Aorta (tissue), 5 donors: ENCODE results near the gene GPBP1L1. TPM values are rescaled to one million over a fixed set of nuclear protein-coding genes. Genes with fewer than 3 reads are reported as not detected.

Source experiments
- ATAC-seq: fragments of 200-7000 bp; cut with Tn5 transposase; one replicate; pipeline ENCODE4 v1.9.1; 2022; ENCODE audit warnings: moderate library complexity; ENCODE audit not compliant: low FRiP score
- DNase-seq, 2 donors: peaks; one replicate each; pipeline ENCODE4 v3.0.0-alpha.2; 2020
- H3K27ac ChIP-seq, 2 donors: one replicate each; pipeline ENCODE4 v1.5.1; 2013; ENCODE audit warnings: low read length in 2 of 2, mild to moderate bottlenecking in 2 of 2, moderate library complexity in 2 of 2, control low read depth in 1 of 2, inconsistent platforms in 1 of 2, low read depth in 1 of 2
- H3K27me3 ChIP-seq, 2 donors: one replicate each; pipeline ENCODE4 v1.6.1; 2013; ENCODE audit warnings: control low read depth in 1 of 2, low read length in 1 of 2, mild to moderate bottlenecking in 1 of 2, moderate library complexity in 1 of 2; ENCODE audit not compliant: insufficient read depth in 2 of 2, control insufficient read depth in 1 of 2
- H3K36me3 ChIP-seq, 2 donors: one replicate each; pipeline ENCODE4 v1.6.1; 2013; ENCODE audit warnings: control low read depth in 1 of 2, low read length in 1 of 2, mild to moderate bottlenecking in 1 of 2; ENCODE audit not compliant: insufficient read depth in 2 of 2, control insufficient read depth in 1 of 2
- H3K4me1 ChIP-seq, 2 donors: one replicate each; pipeline ENCODE4 v1.6.1; 2013; ENCODE audit warnings: low read length in 2 of 2, control low read depth in 1 of 2, mild to moderate bottlenecking in 1 of 2, moderate library complexity in 1 of 2; ENCODE audit not compliant: insufficient read depth in 2 of 2, control insufficient read depth in 1 of 2
- H3K4me3 ChIP-seq, 2 donors: one replicate each; pipeline ENCODE4 v1.5.1; 2013; ENCODE audit warnings: low read length in 2 of 2, control low read depth in 1 of 2, mild to moderate bottlenecking in 1 of 2
- H3K9me3 ChIP-seq: one replicate; pipeline ENCODE4 v1.6.1; 2013; ENCODE audit warnings: mild to moderate bottlenecking, low read length; ENCODE audit not compliant: control insufficient read depth
- WGBS, 2 donors: extraction: QIAGEN DNeasy Blood & Tissue Kit; methylation state at CpG; one replicate each; pipeline ENCODE4 v1.1.7; 2013; 5-methylcytosine and 5-hydroxymethylcytosine counted together
- intact Hi-C, 2 donors: fragments of 100-400 bp; cut with DNase I; formaldehyde crosslinking; loops; one replicate each; pipeline versions ENCODE4 v1.14.2 to v1.15.0; 2022
- polyA plus RNA-seq, 2 donors: library from polyadenylated mRNA; stranded (reverse); fragments of 200-250 nt; gene quantifications; one replicate each; pipeline ENCODE4 v1.2.3, GENCODE V29; 2013
- total RNA-seq, 2 donors: library from RNA; stranded (reverse); fragmentation: NEBNext Ultra II Directional; extraction: Animal tissue kit (Norgen Biotek cat#: 25700); gene quantifications; one replicate each; pipeline ENCODE4 v1.2.1, GENCODE V29; 2021
- donor health status: healthy with polysubstance abuse.
- donor health status: Bipolar disorder and iron deficiency.
- donor health status: DM: no; HTN: no; CAD: no.
- donor health status: DM: no; HTN: no; CAD: no.
- donor health status: DM: yes; HTN: yes; CAD: no.

The GPBP1L1 gene
- total and polyA plus RNA-seq, 4 donors: 39.2 to 113 (median 74.5) TPM

- no peaks in the 10 kb centered on the region for H3K9me3 ChIP-seq
- peaks cover 2 to 8% of the 10 kb centered on the region in 2 donors for H3K4me1 ChIP-seq
- no peak for DNase-seq
- 90 to 94% methylated on average over 4 of the region's 4 CpGs for WGBS, 2 donors
- H3K4me3 ChIP-seq: no peak overlapping the region
- H3K27ac ChIP-seq: no peak overlapping the region
- no peak for ATAC-seq
- intact Hi-C loops: no loop called here
- peaks cover 0 to 2% of the 10 kb centered on the region in 2 donors for H3K36me3 ChIP-seq
- no peaks in the 10 kb centered on the region for H3K27me3 ChIP-seq
Measured at GRCh38 chr1:45673956-45674355, 12.4 kb downstream of the GPBP1L1 start.

DNA sequence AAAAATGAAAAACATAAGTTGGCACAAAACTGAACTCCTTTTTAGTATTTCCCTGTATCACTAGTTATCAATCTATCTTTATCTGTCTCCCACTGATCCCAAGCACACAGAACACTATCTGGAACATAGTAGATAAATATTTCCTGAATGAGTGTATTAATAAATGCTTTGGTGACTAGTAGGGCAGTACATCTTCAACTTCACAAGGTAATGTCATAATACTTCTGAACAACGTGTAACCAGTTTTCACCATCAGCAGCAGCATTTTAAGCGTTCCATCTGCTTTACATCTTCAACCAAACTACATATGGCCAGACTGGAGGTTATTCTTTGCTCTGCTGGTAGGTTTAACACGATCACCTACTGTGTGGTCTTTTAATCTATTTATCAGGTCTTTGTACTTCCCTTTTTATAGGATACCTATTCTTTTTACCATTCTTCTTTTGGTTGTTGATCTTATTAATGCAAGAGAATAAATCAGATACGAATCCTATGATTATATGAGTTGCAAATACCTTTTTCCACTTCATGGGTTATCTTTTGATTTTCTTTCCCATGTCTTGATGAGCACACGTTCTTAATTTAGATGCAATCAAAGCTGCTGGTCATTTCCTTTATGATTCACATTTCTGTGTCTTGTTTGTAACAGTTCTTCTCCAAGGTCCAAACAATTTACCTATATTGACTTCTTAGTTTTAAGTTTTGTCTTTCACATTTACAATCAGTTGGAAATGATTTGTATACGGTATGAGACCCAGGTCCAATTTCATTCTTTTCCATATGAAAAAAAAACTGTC, 16.3 kb downstream of the GPBP1L1 start:
- Histone ChIP-seq H3K36me3 (peaks cover 0 to 2% of the 10 kb centered on the region in 2 donors), H3K27me3 (no peaks in the 10 kb centered on the region), H3K27ac (no peak overlapping the region), H3K4me1 (peaks cover 2 to 8% of the 10 kb centered on the region in 2 donors), H3K4me3 (no peak overlapping the region), H3K9me3 (no peaks in the 10 kb centered on the region)
- intact Hi-C loops: no loop called here
- DNase-seq (no peak), ATAC-seq (no peak)
- WGBS, 2 donors: 72% methylated on average over 6 of the region's 6 CpGs

DNA sequence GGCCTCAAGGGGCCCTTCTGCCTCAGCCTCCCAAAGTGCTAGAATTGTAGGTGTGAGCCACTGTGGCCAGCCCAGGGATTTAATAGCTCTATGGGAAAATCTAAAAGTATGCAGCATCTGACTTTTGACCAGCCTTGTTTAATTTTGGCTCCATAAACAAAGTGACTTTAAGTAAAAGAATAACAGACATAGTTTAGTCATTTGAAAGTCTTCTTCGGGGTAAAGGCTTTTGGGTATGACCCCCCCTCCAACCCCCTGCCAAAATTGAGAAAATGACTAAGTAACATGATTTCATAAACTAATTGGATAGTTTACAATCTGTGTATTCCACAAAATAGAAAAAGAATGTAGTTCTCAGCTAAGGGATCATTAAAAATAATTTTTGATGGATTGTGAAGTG, 17.0 kb downstream of the GPBP1L1 start:
- no peak for ATAC-seq
- no peak for DNase-seq
- Histone ChIP-seq H3K27ac (no peak overlapping the region), H3K9me3 (no peaks in the 10 kb centered on the region), H3K4me3 (no peak overlapping the region), H3K4me1 (peaks cover 2 to 8% of the 10 kb centered on the region in 2 donors), H3K36me3 (no peaks in the 10 kb centered on the region), H3K27me3 (no peaks in the 10 kb centered on the region)
- WGBS, 2 donors: 4 to 7% methylated on average over 1 of the region's 1 CpG
- intact Hi-C loops: no loop called here

- Histone ChIP-seq H3K27ac (no peak overlapping the region), H3K36me3 (no peaks in the 10 kb centered on the region), H3K4me3 (no peak overlapping the region), H3K27me3 (no peaks in the 10 kb centered on the region), H3K4me1 (peaks cover under 1 to 8% of the 10 kb centered on the region in 2 donors), H3K9me3 (no peaks in the 10 kb centered on the region)
- DNase-seq: no peak
- no peak for ATAC-seq
- 96 to 98% methylated on average over 4 of the region's 4 CpGs for WGBS, 2 donors
- intact Hi-C loops: no loop called here
Measured at GRCh38 chr1:45668526-45668925, 17.8 kb downstream of the GPBP1L1 start.

- 83 to 84% methylated on average over 8 of the region's 8 CpGs for WGBS, 2 donors
- H3K36me3 ChIP-seq: no peaks in the 10 kb centered on the region
- intact Hi-C loops: no loop called here
Measured at GRCh38 chr1:45667321-45668111, 18.8 kb downstream of the GPBP1L1 start.

GRCh38 chr1:45666836-45667235, 19.5 kb downstream of the GPBP1L1 start:
- peaks cover 0 to 8% of the 10 kb centered on the region in 2 donors for H3K4me1 ChIP-seq
- 63 to 72% methylated on average over 2 of the region's 2 CpGs for WGBS, 2 donors
- intact Hi-C loops: no loop called here
- no peaks in the 10 kb centered on the region for H3K9me3 ChIP-seq
- no peak for DNase-seq
- no peaks in the 10 kb centered on the region for H3K27me3 ChIP-seq
- no peaks in the 10 kb centered on the region for H3K36me3 ChIP-seq
- H3K4me3 ChIP-seq: no peak overlapping the region
- no peak for ATAC-seq
- H3K27ac ChIP-seq: no peak overlapping the region

More at GRCh38 chr1:45667321-45668111, 18.8 kb downstream of the GPBP1L1 start:
- Histone ChIP-seq H3K4me3 (no peak overlapping the region), H3K9me3 (no peaks in the 10 kb centered on the region), H3K27me3 (no peaks in the 10 kb centered on the region), H3K4me1 (peaks cover 0 to 8% of the 10 kb centered on the region in 2 donors), H3K27ac (no peak overlapping the region)
- no peak for DNase-seq
- ATAC-seq: no peak

- WGBS, 2 donors: 22 to 43% methylated on average over 2 of the region's 2 CpGs
- Histone ChIP-seq H3K4me1 (no peaks in the 10 kb centered on the region), H3K27me3 (no peaks in the 10 kb centered on the region), H3K9me3 (no peaks in the 10 kb centered on the region), H3K27ac (no peak overlapping the region), H3K36me3 (peaks cover 0 to 5% of the 10 kb centered on the region in 2 donors), H3K4me3 (no peak overlapping the region)
- DNase-seq (no peak), ATAC-seq (no peak)
- intact Hi-C loops: no loop called here
Measured at GRCh38 chr1:45660336-45660735, 26.0 kb downstream of the GPBP1L1 start.

DNA sequence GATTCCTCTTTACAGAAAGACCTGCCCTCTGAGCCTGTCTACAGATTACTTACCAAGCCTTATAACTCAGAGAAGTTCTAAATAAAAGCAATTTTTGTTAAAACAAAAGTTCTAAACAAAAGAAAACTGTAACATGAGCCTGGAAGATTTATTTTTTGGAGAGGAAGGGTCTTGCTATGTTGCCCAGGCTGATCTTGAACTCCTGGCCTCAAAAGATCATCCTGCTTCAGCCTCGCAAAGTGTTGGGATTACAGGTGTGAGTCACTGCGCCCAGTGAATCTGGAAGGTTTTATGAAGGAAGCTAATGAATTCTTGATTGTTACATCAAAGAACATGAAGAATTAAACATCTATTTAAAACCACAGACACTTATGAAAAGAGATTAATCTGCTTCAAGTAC, 27.1 kb downstream of the GPBP1L1 start:
- DNase-seq: no peak
- Histone ChIP-seq H3K4me1 (no peaks in the 10 kb centered on the region), H3K9me3 (no peaks in the 10 kb centered on the region), H3K27me3 (no peaks in the 10 kb centered on the region), H3K36me3 (peaks cover 3 to 10% of the 10 kb centered on the region in 2 donors), H3K4me3 (no peak overlapping the region), H3K27ac (no peak overlapping the region)
- intact Hi-C loops: no loop called here
- WGBS, 2 donors: 95 to 98% methylated on average over 2 of the region's 2 CpGs
- ATAC-seq: no peak
